CD4-positive, alpha-beta T cell (primary cell): Measurements from ENCODE around the gene OXSR1. TPM values are rescaled to one million over a fixed set of nuclear protein-coding genes. Genes with fewer than 3 reads are reported as not detected.
A peak's percentile ranks its signal among the peaks of the same experiment; 100 is the strongest.

ENCODE experiments used
- ATAC-seq: fragments of 200-7000 bp; cut with Tn5 transposase; one replicate; pipeline ENCODE4 v1.10.0; 2022; ENCODE audit warnings: mild to moderate bottlenecking; ENCODE audit not compliant: poor library complexity
- CTCF ChIA-PET: fragments of 350-600 bp; sonication (Branson Sonifier 250); formaldehyde crosslinking; loops from one replicate; lab custom pipeline; 2021; ENCODE audit warnings: antibody characterized with exemption, inconsistent platforms; lab: Charles Lee
- POLR2A ChIA-PET: fragments of 350-600 bp; sonication (Branson Sonifier 250); formaldehyde crosslinking; loops from one replicate; lab custom pipeline; 2021; ENCODE audit warnings: antibody characterized with exemption, inconsistent platforms; lab: Charles Lee
- DNase-seq, 14 experiments: peaks; one replicate each; pipeline ENCODE4 v3.0.0-alpha.2; 2013 to 2020; ENCODE audit warnings: mixed read lengths in 2 of 14
- H3K27ac ChIP-seq, 2 donors: one replicate each; pipeline versions ENCODE4 v1.5.1 to v1.7.0; 2013; ENCODE audit warnings: low read length in 2 of 2, low read depth in 1 of 2, mild to moderate bottlenecking in 1 of 2
- H3K27me3 ChIP-seq, 2 experiments: 1 replicate in 1 of 2; 2 replicates in 1 of 2; pipeline versions ENCODE4 v1.6.1 to v1.7.0; 2013; ENCODE audit warnings: low read length in 2 of 2, control low read depth in 1 of 2, mild to moderate bottlenecking in 1 of 2, moderate library complexity in 1 of 2; ENCODE audit not compliant: insufficient read depth in 2 of 2, control insufficient read depth in 1 of 2
- H3K36me3 ChIP-seq: one replicate; pipeline ENCODE4 v1.6.1; 2013; ENCODE audit warnings: low read length, control low read depth; ENCODE audit not compliant: insufficient read depth
- H3K4me1 ChIP-seq: one replicate; pipeline ENCODE4 v1.6.1; 2013; ENCODE audit warnings: low read length, control low read depth; ENCODE audit not compliant: insufficient read depth
- H3K4me3 ChIP-seq: one replicate; pipeline ENCODE4 v1.5.1; 2013; ENCODE audit warnings: mild to moderate bottlenecking, low read length, moderate library complexity
- H3K9me3 ChIP-seq, 2 experiments: 1 replicate in 1 of 2; 2 replicates in 1 of 2; pipeline versions ENCODE4 v1.6.1 to v1.7.0; 2013; ENCODE audit warnings: low read length in 2 of 2, mild to moderate bottlenecking in 2 of 2, control low read depth in 1 of 2, moderate library complexity in 1 of 2; ENCODE audit not compliant: control insufficient read depth in 1 of 2, insufficient read depth in 1 of 2
- H3K27ac Mint-ChIP-seq: one replicate; pipeline ENCODE4 v1.8.0; 2020; ENCODE audit warnings: mixed read lengths
- H3K27me3 Mint-ChIP-seq: one replicate; pipeline ENCODE4 v1.8.0; 2021; ENCODE audit warnings: mixed read lengths
- H3K36me3 Mint-ChIP-seq: one replicate; pipeline ENCODE4 v1.8.0; 2021; ENCODE audit warnings: low read depth, mixed read lengths
- H3K4me1 Mint-ChIP-seq: one replicate; pipeline ENCODE4 v1.8.0; 2021; ENCODE audit warnings: low read depth, mixed read lengths
- H3K4me3 Mint-ChIP-seq: one replicate; pipeline ENCODE4 v1.8.0; 2020; ENCODE audit warnings: mild to moderate bottlenecking, mixed read lengths
- H3K9me3 Mint-ChIP-seq: one replicate; pipeline ENCODE4 v1.8.0; 2020; ENCODE audit warnings: mixed read lengths
- CTCF ChIP-seq: fragments of 200-600 bp; IDR thresholded peaks from one replicate; pipeline ENCODE4 v1.8.0; 2022; ENCODE audit warnings: antibody characterized with exemption, mild to moderate bottlenecking
- intact Hi-C, 2 experiments: fragments of 100-400 bp; cut with DNase I in 1 of 2; cut with micrococcal nuclease in 1 of 2; formaldehyde crosslinking; loops; one replicate each; pipeline versions ENCODE4 v1.15.1 to v1.9.0; 2023 to 2025; cut with DNase I, micrococcal nuclease
- total RNA-seq, 174 experiments: library from RNA in 2 of 174; stranded (reverse) in 2 of 174; gene quantifications; one replicate each; pipeline ENCODE4 v1.2.3 and lab custom pipeline; 2021 to 2026

Gene OXSR1
- total RNA-seq, 2 experiments from 2014 or later = 28.3 to 30.3 TPM

- no peak for TF ChIP-seq CTCF
- ATAC-seq (no peak), DNase-seq (peak in 1 of 14 experiments; percentile 4)
- Mint-ChIP-seq H3K4me1 (peaks cover 27% of the 10 kb centered on the region), H3K36me3 (peaks cover 99% of the 10 kb centered on the region), H3K27ac (peak overlapping the region; percentile 62), H3K9me3 (no peaks in the 10 kb centered on the region), H3K4me3 (no peak overlapping the region), H3K27me3 (no peaks in the 10 kb centered on the region)
- peaks cover 20% of the 10 kb centered on the region for H3K4me1 ChIP-seq
- H3K4me3 ChIP-seq = no peak overlapping the region
- H3K27me3 ChIP-seq = no peaks in the 10 kb centered on the region
- peaks cover 88% of the 10 kb centered on the region for H3K36me3 ChIP-seq
- ChIA-PET POLR2A (no interaction called here), CTCF (no interaction called here)
- H3K9me3 ChIP-seq = no peaks in the 10 kb centered on the region
- no peak overlapping the region for H3K27ac ChIP-seq
- intact Hi-C loops = no loop called here
These were observed 37.1 kb upstream of the OXSR1 start for GRCh38 chr3:38128303-38128655.

DNA sequence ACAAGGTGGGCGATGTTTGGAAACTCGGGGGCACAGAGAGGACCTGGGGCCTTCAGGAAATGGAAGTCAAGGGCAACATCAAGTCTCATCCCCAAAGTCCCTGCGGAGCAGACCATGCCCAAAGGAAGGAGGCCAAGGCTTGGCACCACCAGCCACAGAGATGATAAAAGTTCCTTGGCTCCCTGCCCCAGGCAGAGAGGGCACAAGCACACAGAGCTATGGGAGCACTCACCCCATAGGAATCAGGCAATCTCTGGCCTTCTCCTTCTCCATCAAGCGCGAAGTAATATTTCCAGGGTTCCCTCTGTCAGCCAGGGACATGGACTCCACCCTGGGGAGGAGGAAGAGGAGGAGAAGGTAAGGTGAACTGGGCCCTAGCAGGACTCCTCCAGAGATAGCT is 36.3 kb upstream of the OXSR1 start:
- H3K27ac ChIP-seq = no peak overlapping the region
- POLR2A ChIA-PET = interaction anchor here (0.7 kb wide), 1 partner anchor 80 kb away, joined by 3 read pairs; no protein-coding TSS in a partner anchor
- peaks cover 99% of the 10 kb centered on the region for H3K36me3 Mint-ChIP-seq

DNA sequence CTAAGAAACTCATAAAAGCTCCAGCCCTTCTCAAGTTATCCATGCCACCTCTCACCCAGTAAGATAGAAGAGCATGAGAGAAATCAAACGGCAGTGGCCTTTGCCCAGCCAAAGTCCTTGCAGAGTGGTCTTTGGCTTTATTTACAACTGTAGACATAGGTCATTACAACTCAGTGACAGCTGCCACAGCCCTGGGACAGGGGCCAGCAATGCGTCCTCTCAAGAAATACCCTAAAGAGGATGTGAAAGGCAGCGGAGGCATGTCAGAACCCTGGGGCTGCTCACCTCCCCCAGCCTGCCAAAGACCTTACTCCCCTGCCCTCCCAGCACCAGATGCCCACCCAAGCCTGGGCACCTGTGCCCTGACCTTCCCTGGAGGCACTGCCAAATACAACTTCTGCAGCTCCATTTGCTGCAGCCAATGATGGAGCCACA is 34.7 kb upstream of the OXSR1 start:
- no peak for TF ChIP-seq CTCF
- H3K4me3 Mint-ChIP-seq = no peak overlapping the region
- Histone ChIP-seq H3K27ac (no peak overlapping the region), H3K4me1 (peaks cover 38% of the 10 kb centered on the region), H3K4me3 (no peak overlapping the region), H3K36me3 (peaks cover 85% of the 10 kb centered on the region), H3K9me3 (no peaks in the 10 kb centered on the region), H3K27me3 (no peaks in the 10 kb centered on the region)
- ChIA-PET CTCF (no interaction called here), POLR2A (no interaction called here)
- intact Hi-C loops = loop anchor here (5.0 to 10.0 kb wide), 5 partner anchors 84 to 1274 kb away; partner anchors contain the start of genes EPM2AIP1 (in 1 of the 2), MLH1 (in 1 of the 2) and RPSA (in 1 of the 2)
- peaks cover 44% of the 10 kb centered on the region for H3K4me1 Mint-ChIP-seq
- no peak for DNase-seq
- H3K27ac Mint-ChIP-seq = peak overlapping the region; percentile 55
- ATAC-seq = no peak
- no peaks in the 10 kb centered on the region for H3K9me3 Mint-ChIP-seq
- peaks cover 97% of the 10 kb centered on the region for H3K36me3 Mint-ChIP-seq
- H3K27me3 Mint-ChIP-seq = no peaks in the 10 kb centered on the region

More for the DNA sequence above, 36.3 kb upstream of the OXSR1 start:
- H3K27ac Mint-ChIP-seq = no peak overlapping the region
- TF ChIP-seq CTCF = no peak
- no peak overlapping the region for H3K4me3 Mint-ChIP-seq
- H3K4me1 Mint-ChIP-seq = peaks cover 28% of the 10 kb centered on the region
- Histone ChIP-seq H3K4me1 (peaks cover 27% of the 10 kb centered on the region), H3K36me3 (peaks cover 93% of the 10 kb centered on the region), H3K9me3 (no peaks in the 10 kb centered on the region), H3K27me3 (no peaks in the 10 kb centered on the region), H3K4me3 (no peak overlapping the region)
- H3K9me3 Mint-ChIP-seq = no peaks in the 10 kb centered on the region
- no peak for ATAC-seq
- CTCF ChIA-PET = no interaction called here
- intact Hi-C loops = no loop called here
- no peaks in the 10 kb centered on the region for H3K27me3 Mint-ChIP-seq
- no peak for DNase-seq
